AG10803 (cell line): Measurements from ENCODE around the gene SLC6A6.

ENCODE experiments used
- DNase-seq: peaks from one replicate; pipeline ENCODE4 v3.0.0; 2010; ENCODE audit warnings: low read depth
- H3K4me3 ChIP-seq: 2 replicates; pipeline ENCODE4 v1.5.1; 2011; ENCODE audit warnings: mild to moderate bottlenecking, low read length, control low read depth
- CTCF ChIP-seq: conservative IDR thresholded peaks from 2 replicates; pipeline ENCODE4 v1.5.1; 2011; ENCODE audit warnings: mild to moderate bottlenecking, low read length, control low read depth, inconsistent platforms

Gene SLC6A6

DNA sequence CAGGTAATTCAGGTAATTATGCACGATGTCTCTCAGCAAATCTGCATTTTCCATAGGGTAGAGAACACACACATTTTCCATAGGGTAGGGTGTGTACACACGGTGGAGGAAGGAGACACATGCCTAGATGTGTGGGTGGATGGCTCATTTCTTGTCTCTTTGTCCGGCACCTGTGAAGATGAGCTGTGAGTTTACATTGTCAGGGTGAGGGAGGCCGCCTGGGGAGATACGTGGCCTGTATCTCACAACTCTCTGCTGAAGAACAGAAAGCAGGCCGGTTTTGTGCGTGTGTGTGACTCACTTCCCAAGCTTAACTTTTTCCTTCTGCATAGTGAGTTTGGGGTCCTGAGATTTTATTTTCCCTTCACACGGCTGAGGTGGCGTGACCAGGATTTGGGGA is 60.3 kb downstream of the SLC6A6 start:
- no peak for TF ChIP-seq CTCF
- no peak overlapping the region for H3K4me3 ChIP-seq
- no peak for DNase-seq

- DNase-seq, result no peak
- no peak for TF ChIP-seq CTCF
- no peak overlapping the region for H3K4me3 ChIP-seq
Measured at GRCh38 chr3:14463330-14464140, 61.1 kb downstream of the SLC6A6 start.

GRCh38 chr3:14464141-14464465 is 61.7 kb downstream of the SLC6A6 start:
- TF ChIP-seq CTCF, result no peak
- no peak overlapping the region for H3K4me3 ChIP-seq
- no peak for DNase-seq

DNA sequence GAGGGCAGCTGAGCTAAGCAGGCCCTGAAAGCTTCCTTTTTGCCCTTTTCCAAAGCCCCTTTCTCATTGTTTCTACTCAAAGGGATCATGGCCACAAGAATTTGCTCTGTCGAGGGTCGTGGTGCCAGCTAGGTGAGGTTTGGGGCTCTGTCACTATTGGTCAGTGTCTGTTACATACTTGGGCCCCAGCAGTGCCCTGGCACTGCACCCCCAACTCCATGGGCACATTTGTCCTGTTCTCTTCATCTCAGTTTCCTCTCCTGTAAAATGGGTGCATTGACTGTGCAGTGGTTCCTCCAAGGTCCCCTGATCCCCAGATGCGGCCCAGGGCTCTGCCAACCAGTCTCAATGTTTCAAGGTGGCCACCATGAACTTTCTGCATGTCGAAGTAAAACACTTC is 62.1 kb downstream of the SLC6A6 start:
- DNase-seq, result no peak
- TF ChIP-seq CTCF, result no peak
- no peak overlapping the region for H3K4me3 ChIP-seq

- no peak for DNase-seq
- no peak overlapping the region for H3K4me3 ChIP-seq
- no peak for TF ChIP-seq CTCF
Measured at GRCh38 chr3:14465425-14465824, 63.0 kb downstream of the SLC6A6 start.

GRCh38 chr3:14466179-14466903 is 63.9 kb downstream of the SLC6A6 start:
- no peak overlapping the region for H3K4me3 ChIP-seq
- no peak for DNase-seq
- TF ChIP-seq CTCF, result no peak
